Esophagus squamous epithelium (tissue), 5 donors: ENCODE data around the gene SCD5. TPM values are rescaled to one million over a fixed set of nuclear protein-coding genes. Genes with fewer than 3 reads are reported as not detected.
A peak's percentile ranks its signal among the peaks of the same experiment; 100 is the strongest.

Experiments
- DNase-seq: peaks from one replicate; lab custom pipeline; 2025; lab: John Stamatoyannopoulos, UW
- H3K27ac ChIP-seq, 4 donors: fragments of 200-600 bp; sonication (generic); one replicate each; pipeline ENCODE4 v1.5.1; 2016 to 2019; ENCODE audit warnings: mild to moderate bottlenecking in 1 of 4
- H3K27me3 ChIP-seq, 4 donors: fragments of 200-600 bp; sonication (generic); 1 replicate in 3 of 4; 2 replicates in 1 of 4; pipeline versions ENCODE4 v1.5.1 to v1.6.0; 2017 to 2021; ENCODE audit warnings: antibody characterized with exemption in 1 of 4
- H3K36me3 ChIP-seq, 3 donors: fragments of 200-600 bp; sonication (generic); one replicate each; pipeline ENCODE4 v1.5.1; 2016 to 2019
- H3K4me1 ChIP-seq, 3 donors: fragments of 200-600 bp; sonication (generic); one replicate each; pipeline ENCODE4 v1.5.1; 2017 to 2019
- H3K4me3 ChIP-seq, 4 donors: fragments of 200-600 bp; sonication (generic); 1 replicate in 3 of 4; 2 replicates in 1 of 4; pipeline ENCODE4 v1.5.1; 2016 to 2019; ENCODE audit warnings: mild to moderate bottlenecking in 2 of 4, moderate library complexity in 1 of 4
- H3K9me3 ChIP-seq, 3 donors: fragments of 200-600 bp; sonication (generic); one replicate each; pipeline ENCODE4 v1.5.1; 2016 to 2019
- POLR2A ChIP-seq, 4 donors: fragments of 450-650 bp; IDR thresholded peaks; one replicate each; pipeline ENCODE4 v1.6.1; 2017; ENCODE audit warnings: antibody characterized with exemption in 4 of 4, mild to moderate bottlenecking in 4 of 4, moderate library complexity in 3 of 4
- WGBS, 2 donors: methylation state at CpG; one replicate each; pipeline ENCODE4 v1.1.5; 2018; 5-methylcytosine and 5-hydroxymethylcytosine counted together
- intact Hi-C: fragments of 100-400 bp; cut with DNase I; formaldehyde crosslinking; loops from one replicate; pipeline ENCODE4 v1.15.0; 2022
- total RNA-seq, 4 donors: library from RNA; depleted of rRNA; stranded (reverse); fragments of >200 nt; gene quantifications; one replicate each; pipeline ENCODE4 v1.1.0, GENCODE V29; 2016
- TF ChIP-seq, protein P1 (sequence below), 6 experiments: fragments of 450-650 bp in 4 of 6; fragments of 200-600 bp in 2 of 6; sonication (generic) in 2 of 6; IDR thresholded peaks; one replicate each; pipeline ENCODE4 v1.5.1; 2016 to 2019; ENCODE audit warnings: antibody characterized with exemption in 6 of 6, mild to moderate bottlenecking in 4 of 6, moderate library complexity in 4 of 6
- donor health status: DM: yes; HTN: yes; CAD: no.

Gene SCD5
- total RNA-seq, 4 donors from 2014 or later = 1.2 to 6.3 (median 4.3) TPM

DNA sequence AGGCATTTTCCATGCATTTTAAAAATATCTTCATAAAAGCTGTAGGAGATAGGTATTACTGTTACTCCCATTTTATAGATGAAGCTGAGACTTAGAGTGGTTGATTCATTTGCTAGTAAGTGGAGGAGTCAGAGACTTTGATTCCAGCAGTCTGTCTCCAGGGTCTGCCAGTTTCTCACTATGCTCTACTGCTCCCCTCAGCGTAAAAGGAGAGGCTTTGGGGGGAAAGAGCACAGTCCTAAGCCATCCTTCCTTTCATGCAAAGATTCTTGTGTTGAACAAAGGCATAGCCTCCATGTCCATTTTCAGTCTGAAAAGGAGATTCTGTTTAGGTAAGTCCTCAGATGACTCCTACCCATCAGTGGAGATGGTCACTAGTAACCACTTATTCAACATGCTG lies 119.1 kb downstream of the SCD5 start:
- WGBS, 2 donors = 78 to 100% methylated on average over 1 of the region's 1 CpG
- H3K27ac ChIP-seq = no peak overlapping the region
- H3K36me3 ChIP-seq = peaks cover 0 to 3% (median 0%) of the 10 kb centered on the region in 3 donors
- TF ChIP-seq POLR2A (IDR thresholded peaks at IDR 0.05) = no peak
- TF ChIP-seq, protein P1, sequence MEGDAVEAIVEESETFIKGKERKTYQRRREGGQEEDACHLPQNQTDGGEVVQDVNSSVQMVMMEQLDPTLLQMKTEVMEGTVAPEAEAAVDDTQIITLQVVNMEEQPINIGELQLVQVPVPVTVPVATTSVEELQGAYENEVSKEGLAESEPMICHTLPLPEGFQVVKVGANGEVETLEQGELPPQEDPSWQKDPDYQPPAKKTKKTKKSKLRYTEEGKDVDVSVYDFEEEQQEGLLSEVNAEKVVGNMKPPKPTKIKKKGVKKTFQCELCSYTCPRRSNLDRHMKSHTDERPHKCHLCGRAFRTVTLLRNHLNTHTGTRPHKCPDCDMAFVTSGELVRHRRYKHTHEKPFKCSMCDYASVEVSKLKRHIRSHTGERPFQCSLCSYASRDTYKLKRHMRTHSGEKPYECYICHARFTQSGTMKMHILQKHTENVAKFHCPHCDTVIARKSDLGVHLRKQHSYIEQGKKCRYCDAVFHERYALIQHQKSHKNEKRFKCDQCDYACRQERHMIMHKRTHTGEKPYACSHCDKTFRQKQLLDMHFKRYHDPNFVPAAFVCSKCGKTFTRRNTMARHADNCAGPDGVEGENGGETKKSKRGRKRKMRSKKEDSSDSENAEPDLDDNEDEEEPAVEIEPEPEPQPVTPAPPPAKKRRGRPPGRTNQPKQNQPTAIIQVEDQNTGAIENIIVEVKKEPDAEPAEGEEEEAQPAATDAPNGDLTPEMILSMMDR (IDR thresholded peaks at IDR 0.05) = no peak
- H3K9me3 ChIP-seq = no peaks in the 10 kb centered on the region
- peaks cover 3 to 23% (median 4%) of the 10 kb centered on the region in 3 donors for H3K4me1 ChIP-seq
- no peak overlapping the region for H3K4me3 ChIP-seq
- DNase-seq = no peak
- intact Hi-C loops = no loop called here
- no peaks in the 10 kb centered on the region for H3K27me3 ChIP-seq

DNA sequence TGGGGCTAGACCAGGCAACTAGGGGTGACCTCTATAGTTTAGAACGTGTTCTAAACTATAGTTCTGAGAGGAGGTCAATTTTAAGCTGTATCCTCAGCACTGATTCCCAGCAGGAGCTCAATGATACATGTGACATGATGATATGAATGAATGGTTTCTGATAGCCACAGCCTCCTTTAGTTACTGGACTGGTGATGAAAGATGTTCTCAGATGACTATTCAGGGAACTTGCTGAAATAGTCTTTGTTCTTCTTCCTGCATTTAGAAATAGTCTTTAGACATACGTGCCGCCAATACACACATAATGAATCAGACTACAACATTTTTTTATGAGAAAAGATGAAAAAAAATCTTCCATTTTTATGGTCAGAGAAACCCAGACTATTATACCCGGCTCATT lies 120.5 kb downstream of the SCD5 start:
- 52 to 57% methylated on average over 4 of the region's 4 CpGs for WGBS, 2 donors
- H3K4me3 ChIP-seq = no peak overlapping the region
- peak overlapping the region in 3 of 4 donors; percentile 34 to 47 (median 45) for H3K27ac ChIP-seq
- peaks cover 0 to 3% (median 0%) of the 10 kb centered on the region in 3 donors for H3K36me3 ChIP-seq
- DNase-seq = no peak
- no peak for TF ChIP-seq POLR2A (IDR thresholded peaks at IDR 0.05)
- TF ChIP-seq, protein P1 (IDR thresholded peaks at IDR 0.05) = no peak
- H3K4me1 ChIP-seq = peaks cover 3 to 23% (median 4%) of the 10 kb centered on the region in 3 donors
- intact Hi-C loops = no loop called here
- no peaks in the 10 kb centered on the region for H3K9me3 ChIP-seq
- no peaks in the 10 kb centered on the region for H3K27me3 ChIP-seq

DNA sequence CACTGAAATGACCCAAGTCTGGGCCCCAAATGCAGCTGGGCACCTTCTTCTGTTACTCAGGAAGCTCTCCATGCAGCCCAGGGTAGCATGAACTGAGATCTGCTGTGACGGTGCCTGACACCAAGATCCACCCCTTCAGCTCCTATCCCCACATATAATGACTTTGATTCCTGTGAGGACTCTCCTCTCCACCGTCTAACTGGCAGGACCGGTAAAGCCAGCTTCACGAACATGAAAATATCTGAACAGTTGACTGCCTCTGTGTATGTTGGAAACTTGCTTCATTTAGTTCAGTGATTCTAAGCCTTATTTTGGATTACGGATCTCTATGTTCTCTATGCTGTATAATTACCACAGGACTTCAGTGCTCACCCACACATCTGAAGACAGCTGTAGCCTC lies 121.3 kb downstream of the SCD5 start:
- H3K4me3 ChIP-seq = no peak overlapping the region
- H3K36me3 ChIP-seq = peaks cover 0 to 3% (median 0%) of the 10 kb centered on the region in 3 donors
- DNase-seq = no peak
- H3K27ac ChIP-seq = peak overlapping the region in 3 of 4 donors; percentile 34 to 47 (median 45)
- peaks cover 3 to 23% (median 4%) of the 10 kb centered on the region in 3 donors for H3K4me1 ChIP-seq
- TF ChIP-seq, protein P1 (IDR thresholded peaks at IDR 0.05) = no peak
- TF ChIP-seq POLR2A (IDR thresholded peaks at IDR 0.05) = no peak
- no peaks in the 10 kb centered on the region for H3K9me3 ChIP-seq
- no peaks in the 10 kb centered on the region for H3K27me3 ChIP-seq
- intact Hi-C loops = no loop called here
- 42 to 58% methylated on average over 5 of the region's 5 CpGs for WGBS, 2 donors

DNA sequence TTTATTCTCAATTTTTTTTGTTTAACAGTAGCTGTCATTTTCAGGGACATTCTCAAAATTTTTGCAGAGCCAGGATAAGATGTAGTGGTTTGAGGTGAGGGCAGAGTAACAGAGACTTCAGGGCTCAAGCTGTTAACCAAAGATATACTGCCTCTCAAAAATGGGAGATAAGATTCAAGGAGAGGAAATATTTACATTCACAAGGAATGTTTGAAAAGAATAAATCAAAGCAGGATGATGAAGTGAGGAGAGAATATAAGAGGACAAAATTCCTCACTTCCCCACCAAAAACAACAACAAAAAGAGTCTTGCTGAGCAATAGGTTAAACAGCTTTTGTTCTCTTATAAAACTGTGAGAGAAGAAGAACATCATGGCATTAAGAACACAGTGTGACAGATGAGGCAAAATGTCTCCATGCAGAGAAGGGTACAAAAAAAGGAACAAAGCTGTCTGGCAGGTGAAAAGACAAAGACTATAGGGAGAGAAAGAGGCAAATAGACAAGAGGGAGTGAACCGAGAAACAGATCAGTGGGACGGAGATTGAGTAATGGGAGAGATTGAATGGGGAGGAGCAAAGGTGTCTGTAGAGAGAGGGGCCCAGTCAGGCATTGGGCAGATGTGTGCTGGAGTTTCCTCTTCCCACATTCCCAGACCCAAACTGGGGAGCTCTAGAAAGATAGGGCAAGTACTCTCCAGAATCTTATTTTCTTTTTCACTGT lies 130.7 kb downstream of the SCD5 start:
- no peak overlapping the region for H3K27ac ChIP-seq
- WGBS, 2 donors = 78 to 82% methylated on average over 2 of the region's 2 CpGs
- H3K9me3 ChIP-seq = no peaks in the 10 kb centered on the region
- no peak for TF ChIP-seq POLR2A (IDR thresholded peaks at IDR 0.05)
- TF ChIP-seq, protein P1 (IDR thresholded peaks at IDR 0.05) = no peak
- intact Hi-C loops = no loop called here
- no peak overlapping the region for H3K4me3 ChIP-seq
- no peak for DNase-seq
- no peaks in the 10 kb centered on the region for H3K27me3 ChIP-seq
- H3K4me1 ChIP-seq = no peaks in the 10 kb centered on the region
- H3K36me3 ChIP-seq = no peaks in the 10 kb centered on the region

DNA sequence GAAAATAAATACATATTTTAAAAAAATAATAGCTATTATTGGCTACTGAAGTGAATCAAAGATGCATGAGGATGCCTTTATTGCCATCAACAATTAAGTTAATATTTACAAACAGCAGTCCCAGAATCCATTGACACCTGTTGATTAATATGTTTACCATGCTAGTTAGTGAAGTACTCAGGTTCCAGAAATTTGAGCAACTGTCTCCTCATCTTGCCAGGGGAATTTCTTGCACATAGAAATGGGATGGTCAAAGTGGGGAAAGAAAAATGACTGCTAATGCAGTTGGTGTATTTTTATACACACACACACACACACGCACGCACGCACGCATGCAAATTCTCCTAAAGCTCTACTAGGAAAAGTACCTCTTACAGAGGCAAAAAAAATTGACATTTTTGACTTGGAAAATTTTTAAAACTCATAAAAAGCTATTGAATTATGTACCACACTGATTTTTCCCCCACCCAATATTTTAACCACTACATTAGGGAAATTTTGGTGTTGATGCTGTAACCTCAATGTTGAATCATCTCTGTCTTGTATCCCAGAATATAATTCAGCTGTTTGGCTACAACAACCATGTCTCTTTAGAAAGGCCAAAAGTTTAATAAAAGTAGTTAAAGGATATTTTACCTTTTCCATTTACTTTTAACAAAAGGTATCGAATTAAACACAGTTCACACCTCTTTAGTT lies 131.5 kb downstream of the SCD5 start:
- Histone ChIP-seq H3K4me1 (no peaks in the 10 kb centered on the region), H3K36me3 (no peaks in the 10 kb centered on the region), H3K4me3 (no peak overlapping the region), H3K27me3 (no peaks in the 10 kb centered on the region), H3K27ac (no peak overlapping the region), H3K9me3 (no peaks in the 10 kb centered on the region)
- TF ChIP-seq, protein P1 (IDR thresholded peaks at IDR 0.05) = no peak
- no peak for TF ChIP-seq POLR2A (IDR thresholded peaks at IDR 0.05)
- no peak for DNase-seq
- intact Hi-C loops = no loop called here
- WGBS, 2 donors = 90 to 95% methylated on average over 5 of the region's 5 CpGs
